Sigmoid colon (tissue), 4 donors: ENCODE results near the gene FCGBP.
A peak's percentile ranks its signal among the peaks of the same experiment; 100 is the strongest.

Source experiments
- EP300 ChIP-seq, 4 donors: sonication (generic); formaldehyde crosslinking; IDR thresholded peaks; one replicate each; pipeline ENCODE4 v1.6.1; 2017; ENCODE audit warnings: antibody characterized with exemption in 4 of 4
- POLR2A ChIP-seq, 2 donors: fragments of 450-650 bp; IDR thresholded peaks; one replicate each; pipeline ENCODE4 v1.6.1; 2016; ENCODE audit warnings: antibody characterized with exemption in 2 of 2, mild to moderate bottlenecking in 2 of 2, moderate library complexity in 2 of 2
- POLR2AphosphoS5 ChIP-seq, 4 donors: sonication (generic); formaldehyde crosslinking; IDR thresholded peaks; one replicate each; pipeline ENCODE4 v1.6.1; 2017; ENCODE audit warnings: antibody characterized with exemption in 4 of 4
- TF ChIP-seq, protein P1 (sequence below), 4 experiments: fragments of 450-650 bp in 3 of 4; fragments of 200-600 bp in 1 of 4; IDR thresholded peaks; one replicate each; pipeline ENCODE4 v1.5.1; 2016 to 2019; ENCODE audit warnings: antibody characterized with exemption in 4 of 4, mild to moderate bottlenecking in 3 of 4, moderate library complexity in 2 of 4

DNA sequence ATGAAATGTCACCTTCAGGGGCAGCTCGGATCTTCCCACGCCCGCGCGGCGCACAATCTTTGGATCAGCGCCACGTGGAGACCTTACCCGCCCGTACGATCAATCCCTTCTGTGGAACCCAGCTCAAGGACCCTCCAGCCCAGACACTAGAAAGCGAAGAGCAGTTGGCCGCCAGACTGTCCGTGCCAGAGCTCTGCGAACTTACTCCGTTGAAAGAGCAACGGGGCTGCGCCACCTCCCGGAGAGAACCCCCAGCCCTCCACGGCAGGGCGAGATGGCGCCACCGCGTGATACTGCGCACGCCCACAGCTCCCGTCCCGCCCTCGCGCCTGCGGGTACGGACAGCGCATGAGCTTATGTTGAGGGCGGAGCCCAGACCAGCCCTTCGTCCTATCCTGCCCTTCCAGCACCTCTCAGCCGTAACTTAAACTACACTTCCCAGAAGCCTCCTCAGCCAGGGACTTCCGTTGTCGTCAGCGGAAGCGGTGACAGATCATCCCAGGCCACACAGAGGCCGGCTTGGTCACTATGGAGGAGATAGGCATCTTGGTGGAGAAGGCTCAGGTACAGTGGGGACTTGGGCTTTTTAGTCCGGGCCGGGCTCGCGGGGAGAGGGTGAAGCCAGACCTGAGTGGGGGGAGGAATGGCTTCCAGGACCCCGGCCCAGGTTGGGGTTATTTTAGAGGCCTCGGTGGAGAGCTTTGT lies 36.4 kb upstream of the FCGBP start, which contains the start of gene PSMC4:
- peak; percentile 85 to 96 (median 95) for TF ChIP-seq POLR2AphosphoS5 (IDR thresholded peaks at IDR 0.05)
- TF ChIP-seq, protein P1, sequence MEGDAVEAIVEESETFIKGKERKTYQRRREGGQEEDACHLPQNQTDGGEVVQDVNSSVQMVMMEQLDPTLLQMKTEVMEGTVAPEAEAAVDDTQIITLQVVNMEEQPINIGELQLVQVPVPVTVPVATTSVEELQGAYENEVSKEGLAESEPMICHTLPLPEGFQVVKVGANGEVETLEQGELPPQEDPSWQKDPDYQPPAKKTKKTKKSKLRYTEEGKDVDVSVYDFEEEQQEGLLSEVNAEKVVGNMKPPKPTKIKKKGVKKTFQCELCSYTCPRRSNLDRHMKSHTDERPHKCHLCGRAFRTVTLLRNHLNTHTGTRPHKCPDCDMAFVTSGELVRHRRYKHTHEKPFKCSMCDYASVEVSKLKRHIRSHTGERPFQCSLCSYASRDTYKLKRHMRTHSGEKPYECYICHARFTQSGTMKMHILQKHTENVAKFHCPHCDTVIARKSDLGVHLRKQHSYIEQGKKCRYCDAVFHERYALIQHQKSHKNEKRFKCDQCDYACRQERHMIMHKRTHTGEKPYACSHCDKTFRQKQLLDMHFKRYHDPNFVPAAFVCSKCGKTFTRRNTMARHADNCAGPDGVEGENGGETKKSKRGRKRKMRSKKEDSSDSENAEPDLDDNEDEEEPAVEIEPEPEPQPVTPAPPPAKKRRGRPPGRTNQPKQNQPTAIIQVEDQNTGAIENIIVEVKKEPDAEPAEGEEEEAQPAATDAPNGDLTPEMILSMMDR (IDR thresholded peaks at IDR 0.05): peak; percentile 53 to 70 (median 68)
- peak; percentile 81 to 84 for TF ChIP-seq POLR2A (IDR thresholded peaks at IDR 0.05)
- TF ChIP-seq EP300 (IDR thresholded peaks at IDR 0.05): no peak
